ENCODE measurements around the gene MYMX.

Gene MYMX

GRCh38 chr6:44234101-44235025 is 17.6 kb downstream of the MYMX start:
- DNase-seq, result peak; percentile 86

- DNase-seq, result no peak
These were observed 18.5 kb downstream of the MYMX start for GRCh38 chr6:44235269-44235668.

- DNase-seq, result no peak
These were observed 19.3 kb downstream of the MYMX start for GRCh38 chr6:44235891-44236516.

- peak; percentile 96 for DNase-seq
These were observed 20.5 kb downstream of the MYMX start for GRCh38 chr6:44237021-44237812.

- peak; percentile 63 for DNase-seq
These were observed 21.2 kb downstream of the MYMX start for GRCh38 chr6:44237813-44238433.

- DNase-seq, result no peak
These were observed 22.1 kb downstream of the MYMX start for GRCh38 chr6:44238687-44239350.

- no peak for DNase-seq
These were observed 26.6 kb downstream of the MYMX start for GRCh38 chr6:44243345-44243744.

GRCh38 chr6:44245391-44245911 is 28.7 kb downstream of the MYMX start:
- DNase-seq, result no peak

- peak; percentile 65 for DNase-seq
These were observed 29.4 kb downstream of the MYMX start for GRCh38 chr6:44245912-44246662.

- DNase-seq, result peak; percentile 97
These were observed 30.1 kb downstream of the MYMX start, which contains the start of gene HSP90AB1 for GRCh38 chr6:44246663-44247337. Gene HSP90AB1, plus strand, starts transcription at chr6:44247101. Its CDS starts 1,529 bp downstream, at chr6:44248630.

GRCh38 chr6:44247338-44248302 is 30.9 kb downstream of the MYMX start:
- peak; percentile 39 for DNase-seq

- no peak for DNase-seq
These were observed 31.9 kb downstream of the MYMX start for GRCh38 chr6:44248579-44248978.

GRCh38 chr6:44249082-44249748 is 32.5 kb downstream of the MYMX start:
- no peak for DNase-seq

- no peak for DNase-seq
These were observed 33.5 kb downstream of the MYMX start for GRCh38 chr6:44250067-44250717.

GRCh38 chr6:44250718-44251123 is 34.0 kb downstream of the MYMX start:
- no peak for DNase-seq

- no peak for DNase-seq
These were observed 35.1 kb downstream of the MYMX start for GRCh38 chr6:44251576-44252524.

All from kidney glomerular epithelial cell (primary cell).